ENCODE results near the gene FLRT1. TPM values are rescaled to one million over a fixed set of nuclear protein-coding genes. Genes with fewer than 3 reads are reported as not detected.
A peak's percentile ranks its signal among the peaks of the same experiment; 100 is the strongest.

The FLRT1 gene
- total and polyA plus RNA-seq, 2 of the 13 experiments (the other 11 are each of a cell fraction or from before 2014, with no cell fraction given), result 0.02 to 0.08 TPM

GRCh38 chr11:64084951-64085710, 49.4 kb downstream of the FLRT1 start (continued):
- TF ChIP-seq ZHX2 (IDR thresholded peaks at IDR 0.05; ENCODE audit: low read depth), result no peak
- TF ChIP-seq ZHX2 (CRISPR knock-in tag; IDR thresholded peaks at IDR 0.05; ENCODE audit: borderline replicate concordance), result no peak
- TF ChIP-seq DMAP1 (CRISPR knock-in tag; IDR thresholded peaks at IDR 0.05), result peak; percentile 17; the same call in 1 of the 2 replicates
- no peak for TF ChIP-seq ZNF557 (CRISPR knock-in tag; IDR thresholded peaks at IDR 0.05)
- 0 out of 2 replicates have a peak, but pooled peaks have one; percentile 16 for TF ChIP-seq ZNF839 (CRISPR knock-in tag; IDR thresholded peaks at IDR 0.05; ENCODE audit: borderline replicate concordance)
- no peak for TF ChIP-seq PRDM15 (CRISPR knock-in tag; IDR thresholded peaks at IDR 0.05)
- no peak for TF ChIP-seq KDM5A (IDR thresholded peaks at IDR 0.05; ENCODE audit: borderline replicate concordance, low read length)
- TF ChIP-seq ZNF414 (CRISPR knock-in tag; IDR thresholded peaks at IDR 0.05), result no peak
- TF ChIP-seq KIAA2018 (CRISPR knock-in tag; IDR thresholded peaks at IDR 0.05; ENCODE audit: borderline replicate concordance), result no peak
